AG09319 (cell line): ENCODE data around the gene TXNIP.

Experiments used
- DNase-seq: peaks from one replicate; pipeline ENCODE4 v3.0.0-alpha.2; 2010; ENCODE audit warnings: low read depth; ENCODE audit errors: extremely low read depth
- CTCF ChIP-seq: IDR thresholded peaks from 2 replicates; pipeline ENCODE4 v1.5.1; 2011; ENCODE audit warnings: low read depth, mild to moderate bottlenecking, inconsistent platforms, low read length, moderate library complexity

TXNIP gene

GRCh38 chr1:145996433-145997015 lies at the start of gene TXNIP:
TXNIP (minus strand) TSS chr1:145996579; CDS start chr1:145996266, 313 bp downstream.
- TF ChIP-seq CTCF, result no peak
- peak; percentile 93 for DNase-seq

- DNase-seq, result no peak
- no peak for TF ChIP-seq CTCF
Observed at GRCh38 chr1:146039844-146040194, 43.4 kb upstream of the TXNIP start.

- peak; percentile 74 for DNase-seq
- no peak for TF ChIP-seq CTCF
Observed at GRCh38 chr1:146036965-146037646, 40.7 kb upstream of the TXNIP start.

- no peak for DNase-seq
- TF ChIP-seq CTCF, result no peak
Observed at GRCh38 chr1:146036241-146036964, 40.0 kb upstream of the TXNIP start.

GRCh38 chr1:146035048-146035423 lies 38.7 kb upstream of the TXNIP start:
- no peak for TF ChIP-seq CTCF
- no peak for DNase-seq

GRCh38 chr1:146032631-146033219 lies 36.3 kb upstream of the TXNIP start:
- TF ChIP-seq CTCF, result peak; percentile 55
- no peak for DNase-seq

- no peak for DNase-seq
- no peak for TF ChIP-seq CTCF
Observed at GRCh38 chr1:146031476-146031875, 35.1 kb upstream of the TXNIP start.
